Measurements from ENCODE around the gene OPTC. TPM values are rescaled to one million over a fixed set of nuclear protein-coding genes. Genes with fewer than 3 reads are reported as not detected.
"Not testable (repeated sequence)": the region's sequence is repeated elsewhere in the genome, so short reads cannot be mapped to it uniquely, and the experiment has no call there.

The OPTC gene
- not detected for total RNA-seq

- DNase-seq: no peak
- H3K27ac Mint-ChIP-seq: no peak within 1 kb of the TSS
- H3K36me3 Mint-ChIP-seq (ENCODE audit: low read depth): no peaks in the 10 kb centered on the region
- no peaks in the 10 kb centered on the region for H3K9me3 Mint-ChIP-seq
- ChIA-PET POLR2A (no interaction called here), CTCF (interaction anchor here (1.0 to 2.5 kb wide), 4 partner anchors 14 to 227 kb away, joined by 3 to 6 read pairs (median 4); no protein-coding TSS in a partner anchor)
- peaks cover 14% of the 10 kb centered on the region for H3K27me3 Mint-ChIP-seq
- no peak within 1 kb of the TSS for H3K4me3 Mint-ChIP-seq
- peaks cover under 1% of the 10 kb centered on the region for H3K4me1 Mint-ChIP-seq
These were observed at the start of gene OPTC for GRCh38 chr1:203493901-203494300. Gene OPTC (plus strand): TSS chr1:203494153. CDS start chr1:203496006, 1,853 bp downstream.

GRCh38 chr1:203444171-203444576 is 49.8 kb upstream of the OPTC start:
- no peak overlapping the region for H3K4me3 Mint-ChIP-seq
- POLR2A ChIA-PET: no interaction called here
- CTCF ChIA-PET: no interaction called here

GRCh38 chr1:203447151-203447550 is 46.8 kb upstream of the OPTC start:
- Mint-ChIP-seq H3K4me1 (no peaks in the 10 kb centered on the region), H3K36me3 (ENCODE audit: low read depth) (no peaks in the 10 kb centered on the region), H3K27me3 (peaks cover 50% of the 10 kb centered on the region), H3K27ac (no peak overlapping the region), H3K4me3 (no peak overlapping the region), H3K9me3 (no peaks in the 10 kb centered on the region)
- DNase-seq: no peak
- ChIA-PET POLR2A (no interaction called here), CTCF (interaction anchor here (2.2 kb wide), 1 partner anchor 180 kb away, joined by 10 read pairs; no protein-coding TSS in a partner anchor)

More at GRCh38 chr1:203444171-203444576, 49.8 kb upstream of the OPTC start:
- no peaks in the 10 kb centered on the region for H3K36me3 Mint-ChIP-seq (ENCODE audit: low read depth)
- no peak for DNase-seq
- no peaks in the 10 kb centered on the region for H3K9me3 Mint-ChIP-seq
- H3K27me3 Mint-ChIP-seq: peaks cover 42% of the 10 kb centered on the region
- no peak overlapping the region for H3K27ac Mint-ChIP-seq
- no peaks in the 10 kb centered on the region for H3K4me1 Mint-ChIP-seq

- POLR2A ChIA-PET; H3K36me3 Mint-ChIP-seq (ENCODE audit: low read depth); H3K4me3 Mint-ChIP-seq; DNase-seq; H3K9me3 Mint-ChIP-seq; H3K4me1 Mint-ChIP-seq; H3K27ac Mint-ChIP-seq: not testable (repeated sequence)
- CTCF ChIA-PET: interaction anchor here (2.2 kb wide), 1 partner anchor 180 kb away, joined by 10 read pairs; no protein-coding TSS in a partner anchor
- H3K27me3 Mint-ChIP-seq: peaks cover 49% of the 10 kb centered on the region
These were observed 46.4 kb upstream of the OPTC start for GRCh38 chr1:203447598-203447997.

GRCh38 chr1:203448521-203449061 is 45.4 kb upstream of the OPTC start:
- no peaks in the 10 kb centered on the region for H3K4me1 Mint-ChIP-seq
- H3K27ac Mint-ChIP-seq: no peak overlapping the region
- H3K27me3 Mint-ChIP-seq: peaks cover 45% of the 10 kb centered on the region
- ChIA-PET CTCF (no interaction called here), POLR2A (no interaction called here)
- H3K9me3 Mint-ChIP-seq: no peaks in the 10 kb centered on the region
- H3K36me3 Mint-ChIP-seq (ENCODE audit: low read depth): no peaks in the 10 kb centered on the region
- DNase-seq: no peak
- no peak overlapping the region for H3K4me3 Mint-ChIP-seq

GRCh38 chr1:203450001-203450400 is 44.0 kb upstream of the OPTC start:
- Mint-ChIP-seq H3K9me3 (no peaks in the 10 kb centered on the region), H3K36me3 (ENCODE audit: low read depth) (no peaks in the 10 kb centered on the region), H3K27ac (no peak overlapping the region), H3K27me3 (peaks cover 40% of the 10 kb centered on the region), H3K4me3 (no peak overlapping the region), H3K4me1 (no peaks in the 10 kb centered on the region)
- no peak for DNase-seq
- ChIA-PET POLR2A (no interaction called here), CTCF (no interaction called here)

- Mint-ChIP-seq H3K27ac (no peak overlapping the region), H3K4me1 (no peaks in the 10 kb centered on the region), H3K36me3 (ENCODE audit: low read depth) (no peaks in the 10 kb centered on the region), H3K27me3 (peaks cover 40% of the 10 kb centered on the region), H3K4me3 (no peak overlapping the region), H3K9me3 (no peaks in the 10 kb centered on the region)
- ChIA-PET POLR2A (no interaction called here), CTCF (no interaction called here)
- DNase-seq: no peak
These were observed 43.3 kb upstream of the OPTC start for GRCh38 chr1:203450479-203451149.

GRCh38 chr1:203451836-203452784 is 41.8 kb upstream of the OPTC start:
- POLR2A ChIA-PET: no interaction called here
- Mint-ChIP-seq H3K36me3 (ENCODE audit: low read depth) (no peaks in the 10 kb centered on the region), H3K27me3 (peaks cover 42% of the 10 kb centered on the region), H3K4me1 (no peaks in the 10 kb centered on the region), H3K27ac (no peak overlapping the region), H3K4me3 (no peak overlapping the region), H3K9me3 (no peaks in the 10 kb centered on the region)
- DNase-seq: no peak
- CTCF ChIA-PET: no interaction called here

GRCh38 chr1:203453016-203453415 is 40.9 kb upstream of the OPTC start:
- no peak overlapping the region for H3K4me3 Mint-ChIP-seq
- ChIA-PET POLR2A (no interaction called here), CTCF (no interaction called here)
- H3K9me3 Mint-ChIP-seq: no peaks in the 10 kb centered on the region
- no peak for DNase-seq
- H3K27me3 Mint-ChIP-seq: peaks cover 44% of the 10 kb centered on the region
- H3K27ac Mint-ChIP-seq: no peak overlapping the region
- no peaks in the 10 kb centered on the region for H3K36me3 Mint-ChIP-seq (ENCODE audit: low read depth)
- no peaks in the 10 kb centered on the region for H3K4me1 Mint-ChIP-seq

- Mint-ChIP-seq H3K27me3 (peaks cover 47% of the 10 kb centered on the region), H3K27ac (no peak overlapping the region), H3K4me3 (no peak overlapping the region), H3K4me1 (no peaks in the 10 kb centered on the region), H3K9me3 (no peaks in the 10 kb centered on the region), H3K36me3 (ENCODE audit: low read depth) (no peaks in the 10 kb centered on the region)
- ChIA-PET CTCF (no interaction called here), POLR2A (no interaction called here)
- DNase-seq: no peak
These were observed 40.3 kb upstream of the OPTC start for GRCh38 chr1:203453616-203454015.

GRCh38 chr1:203454986-203455471 is 38.9 kb upstream of the OPTC start:
- POLR2A ChIA-PET: no interaction called here
- H3K27me3 Mint-ChIP-seq: peaks cover 50% of the 10 kb centered on the region
- CTCF ChIA-PET: no interaction called here
- DNase-seq: no peak
- H3K9me3 Mint-ChIP-seq: no peaks in the 10 kb centered on the region
- no peaks in the 10 kb centered on the region for H3K36me3 Mint-ChIP-seq (ENCODE audit: low read depth)
- no peak overlapping the region for H3K27ac Mint-ChIP-seq
- H3K4me3 Mint-ChIP-seq: no peak overlapping the region
- H3K4me1 Mint-ChIP-seq: no peaks in the 10 kb centered on the region

- H3K4me3 Mint-ChIP-seq: no peak overlapping the region
- POLR2A ChIA-PET: no interaction called here
- H3K4me1 Mint-ChIP-seq: no peaks in the 10 kb centered on the region
- H3K36me3 Mint-ChIP-seq (ENCODE audit: low read depth): no peaks in the 10 kb centered on the region
- no peak for DNase-seq
- H3K27me3 Mint-ChIP-seq: peaks cover 52% of the 10 kb centered on the region
- H3K9me3 Mint-ChIP-seq: no peaks in the 10 kb centered on the region
- H3K27ac Mint-ChIP-seq: no peak overlapping the region
- CTCF ChIA-PET: interaction anchor here (1.1 kb wide), 2 partner anchors 114 to 416 kb away, joined by 3 read pairs; no protein-coding TSS in a partner anchor
These were observed 38.2 kb upstream of the OPTC start for GRCh38 chr1:203455706-203456105.

GRCh38 chr1:203456577-203456976 is 37.4 kb upstream of the OPTC start:
- Mint-ChIP-seq H3K27me3 (peaks cover 51% of the 10 kb centered on the region), H3K9me3 (no peaks in the 10 kb centered on the region), H3K4me3 (no peak overlapping the region), H3K27ac (no peak overlapping the region), H3K36me3 (ENCODE audit: low read depth) (no peaks in the 10 kb centered on the region), H3K4me1 (no peaks in the 10 kb centered on the region)
- DNase-seq: no peak
- CTCF ChIA-PET: interaction anchor here (1.1 kb wide), 2 partner anchors 114 to 417 kb away, joined by 3 read pairs; no protein-coding TSS in a partner anchor
- POLR2A ChIA-PET: no interaction called here

Data from activated CD4-positive, alpha-beta memory T cell treated with anti-CD3 and anti-CD28 coated beads, Interleukin-2, amount 10 ng/mL, durations not matched to agents 7 days and 5 days (primary cell).